ENCODE results near the gene GAREM2. TPM values are rescaled to one million over a fixed set of nuclear protein-coding genes. Genes with fewer than 3 reads are reported as not detected.

The GAREM2 gene
- polyA plus RNA-seq, 1 donor (not counting 4 experiments of a cell fraction or from before 2014, with no cell fraction given) = 0.03 TPM

GRCh38 chr2:26216587-26216986, 43.7 kb downstream of the GAREM2 start:
- FAIRE-seq (no peak), DNase-seq (ENCODE audit: low read depth, low spot score) (no peak)
- dilution Hi-C loops (cut with MboI; ENCODE audit: extremely low pct_ligation_motif_present, low sequenced_read_pairs) = no loop called here
- Histone ChIP-seq H3K9me1 (ENCODE audit: control insufficient read depth, extremely low read depth, insufficient read depth, low read length) (no peaks in the 10 kb centered on the region), H3K79me2 (ENCODE audit: control insufficient read depth, insufficient read depth, low read length) (no peaks in the 10 kb centered on the region), H3K9me3 (ENCODE audit: control insufficient read depth, low read depth, low read length) (no peaks in the 10 kb centered on the region), H3K4me2 (ENCODE audit: control insufficient read depth, extremely low read depth, insufficient read depth, low read depth, low read length) (no peak overlapping the region), H3K9ac (ENCODE audit: control insufficient read depth, extremely low read depth, insufficient read depth, low read length) (no peak overlapping the region), H3K27ac (ENCODE audit: control insufficient read depth, insufficient read depth, low read length) (no peak overlapping the region), H4K20me1 (ENCODE audit: control insufficient read depth, extremely low read depth, insufficient read depth, low read length) (no peaks in the 10 kb centered on the region), H3K36me3 (ENCODE audit: control insufficient read depth in 2 of 2, extremely low read depth in 1 of 2, insufficient read depth in 2 of 2, low read length in 2 of 2) (peaks cover 25% of the 10 kb centered on the region in 2 experiments), H3K4me3 (ENCODE audit: control insufficient read depth in 2 of 3, extremely low read depth in 1 of 3, insufficient read depth in 2 of 3, low read depth in 1 of 3, low read length in 3 of 3) (no peak overlapping the region), H3K27me3 (ENCODE audit: control insufficient read depth, extremely low read depth, insufficient read depth, low read length) (no peaks in the 10 kb centered on the region), H3K4me1 (ENCODE audit: control insufficient read depth, extremely low read depth, insufficient read depth, low read length) (no peaks in the 10 kb centered on the region), H2AFZ (ENCODE audit: control insufficient read depth, low read length) (no peak overlapping the region)
- TF ChIP-seq EZH2 (IDR thresholded peaks at IDR 0.05; ENCODE audit: low read length) = no peak
- TF ChIP-seq CTCF (optimal IDR thresholded peaks at IDR 0.05 in 1 of 3, IDR thresholded peaks at IDR 0.05 in 1 of 3, conservative IDR thresholded peaks at IDR 0.05 in 1 of 3; ENCODE audit: extremely low read depth in 1 of 3, insufficient read depth in 2 of 3, low read length in 3 of 3) = no peak

- no peaks in the 10 kb centered on the region for H3K9me1 ChIP-seq (ENCODE audit: control insufficient read depth, extremely low read depth, insufficient read depth, low read length)
- dilution Hi-C loops (cut with MboI; ENCODE audit: extremely low pct_ligation_motif_present, low sequenced_read_pairs) = no loop called here
- no peaks in the 10 kb centered on the region for H3K27me3 ChIP-seq (ENCODE audit: control insufficient read depth, extremely low read depth, insufficient read depth, low read length)
- no peak for DNase-seq (ENCODE audit: low read depth, low spot score)
- H3K36me3 ChIP-seq (ENCODE audit: control insufficient read depth in 2 of 2, extremely low read depth in 1 of 2, insufficient read depth in 2 of 2, low read length in 2 of 2) = peaks cover 29 to 30% of the 10 kb centered on the region in 2 experiments
- no peaks in the 10 kb centered on the region for H4K20me1 ChIP-seq (ENCODE audit: control insufficient read depth, extremely low read depth, insufficient read depth, low read length)
- no peak overlapping the region for H3K4me2 ChIP-seq (ENCODE audit: control insufficient read depth, extremely low read depth, insufficient read depth, low read depth, low read length)
- no peak overlapping the region for H3K9ac ChIP-seq (ENCODE audit: control insufficient read depth, extremely low read depth, insufficient read depth, low read length)
- FAIRE-seq = no peak
- H3K9me3 ChIP-seq (ENCODE audit: control insufficient read depth, low read depth, low read length) = no peaks in the 10 kb centered on the region
- no peak overlapping the region for H3K4me3 ChIP-seq (ENCODE audit: control insufficient read depth in 2 of 3, extremely low read depth in 1 of 3, insufficient read depth in 2 of 3, low read depth in 1 of 3, low read length in 3 of 3)
- no peak overlapping the region for H2AFZ ChIP-seq (ENCODE audit: control insufficient read depth, low read length)
- H3K79me2 ChIP-seq (ENCODE audit: control insufficient read depth, insufficient read depth, low read length) = no peaks in the 10 kb centered on the region
- TF ChIP-seq CTCF (optimal IDR thresholded peaks at IDR 0.05 in 1 of 3, IDR thresholded peaks at IDR 0.05 in 1 of 3, conservative IDR thresholded peaks at IDR 0.05 in 1 of 3; ENCODE audit: extremely low read depth in 1 of 3, insufficient read depth in 2 of 3, low read length in 3 of 3) (no peak), EZH2 (IDR thresholded peaks at IDR 0.05; ENCODE audit: low read length) (no peak)
- no peak overlapping the region for H3K27ac ChIP-seq (ENCODE audit: control insufficient read depth, insufficient read depth, low read length)
- H3K4me1 ChIP-seq (ENCODE audit: control insufficient read depth, extremely low read depth, insufficient read depth, low read length) = no peaks in the 10 kb centered on the region
Observed at GRCh38 chr2:26217720-26218119, 44.8 kb downstream of the GAREM2 start.
